ENCODE measurements around the gene DENND1C.

DENND1C gene

GRCh38 chr19:6418562-6418932 lies 63.0 kb downstream of the DENND1C start:
- no peak overlapping the region for H3K4me3 ChIP-seq (ENCODE audit: low read length in 2 of 2)

GRCh38 chr19:6417713-6418561 lies 63.6 kb downstream of the DENND1C start:
- H3K4me3 ChIP-seq (ENCODE audit: low read length in 2 of 2), result no peak overlapping the region
- peaks cover 20% of the 10 kb centered on the region for H3K4me1 ChIP-seq (ENCODE audit: control insufficient read depth, insufficient read depth, low read length)
- peaks cover 56 to 59% of the 10 kb centered on the region in 2 donors for H3K36me3 ChIP-seq (ENCODE audit: control insufficient read depth in 2 of 2, insufficient read depth in 2 of 2, low read length in 2 of 2)
- no peak overlapping the region for H3K27ac ChIP-seq (ENCODE audit: low read length)
- H3K9ac ChIP-seq (ENCODE audit: low read length in 2 of 2), result no peak overlapping the region
- H3K27me3 ChIP-seq (ENCODE audit: control insufficient read depth in 1 of 2, insufficient read depth in 2 of 2, low read length in 2 of 2), result no peaks in the 10 kb centered on the region
- H3K9me3 ChIP-seq (ENCODE audit: control insufficient read depth in 2 of 2, low read length in 2 of 2), result no peaks in the 10 kb centered on the region

More at GRCh38 chr19:6418562-6418932, 63.0 kb downstream of the DENND1C start:
- H3K9me3 ChIP-seq (ENCODE audit: control insufficient read depth in 2 of 2, low read length in 2 of 2), result no peaks in the 10 kb centered on the region
- H3K4me1 ChIP-seq (ENCODE audit: control insufficient read depth, insufficient read depth, low read length), result peaks cover 26% of the 10 kb centered on the region
- no peak overlapping the region for H3K9ac ChIP-seq (ENCODE audit: low read length in 2 of 2)
- H3K27ac ChIP-seq (ENCODE audit: low read length), result no peak overlapping the region
- H3K27me3 ChIP-seq (ENCODE audit: control insufficient read depth in 1 of 2, insufficient read depth in 2 of 2, low read length in 2 of 2), result no peaks in the 10 kb centered on the region
- H3K36me3 ChIP-seq (ENCODE audit: control insufficient read depth in 2 of 2, insufficient read depth in 2 of 2, low read length in 2 of 2), result peaks cover 56 to 59% of the 10 kb centered on the region in 2 donors

Measured in stomach smooth muscle (tissue), 2 donors.